ENCODE results near the gene ZSCAN5C. TPM values are rescaled to one million over a fixed set of nuclear protein-coding genes. Genes with fewer than 3 reads are reported as not detected.

The ZSCAN5C gene
- total and polyA plus RNA-seq, 4 donors, result not detected

- H3K9ac ChIP-seq (ENCODE audit: insufficient read depth in 1 of 2, low read length in 2 of 2), result no peak overlapping the region
- no peaks in the 10 kb centered on the region for H3K36me3 ChIP-seq (ENCODE audit: control insufficient read depth in 4 of 4, insufficient read depth in 4 of 4, low read length in 4 of 4)
- no peak for ATAC-seq (ENCODE audit: insufficient read depth, low FRiP score)
- WGBS, 2 donors, result 72 to 80% methylated on average over 18 of the region's 18 CpGs
- no peak for TF ChIP-seq CTCF (IDR thresholded peaks at IDR 0.05; ENCODE audit: control extremely low read depth, extremely low read depth)
- no peak overlapping the region for H3K27ac ChIP-seq (ENCODE audit: low read depth in 1 of 2, low read length in 1 of 2)
- H3K4me1 ChIP-seq (ENCODE audit: control insufficient read depth in 5 of 5, insufficient read depth in 5 of 5, low read length in 5 of 5), result no peaks in the 10 kb centered on the region
- peaks cover 0 to 19% (median 3%) of the 10 kb centered on the region in 3 donors for H3K27me3 ChIP-seq (ENCODE audit: control insufficient read depth in 3 of 3, insufficient read depth in 3 of 3, low read length in 2 of 3)
- peaks cover 0 to 4% (median 0%) of the 10 kb centered on the region in 4 donors for H3K9me3 ChIP-seq (ENCODE audit: control insufficient read depth in 4 of 4, insufficient read depth in 3 of 4, low read length in 3 of 4)
- no peak overlapping the region for H3K4me3 ChIP-seq
- DNase-seq, result no peak
Observed at GRCh38 chr19:56176881-56177280, 25.2 kb upstream of the ZSCAN5C start.

GRCh38 chr19:56177564-56178243, 24.4 kb upstream of the ZSCAN5C start:
- no peaks in the 10 kb centered on the region for H3K36me3 ChIP-seq (ENCODE audit: control insufficient read depth in 4 of 4, insufficient read depth in 4 of 4, low read length in 4 of 4)
- peaks cover 0 to 4% (median 0%) of the 10 kb centered on the region in 4 donors for H3K9me3 ChIP-seq (ENCODE audit: control insufficient read depth in 4 of 4, insufficient read depth in 3 of 4, low read length in 3 of 4)
- no peaks in the 10 kb centered on the region for H3K4me1 ChIP-seq (ENCODE audit: control insufficient read depth in 5 of 5, insufficient read depth in 5 of 5, low read length in 5 of 5)
- no peak for TF ChIP-seq CTCF (IDR thresholded peaks at IDR 0.05; ENCODE audit: control extremely low read depth, extremely low read depth)
- H3K27ac ChIP-seq (ENCODE audit: low read depth in 1 of 2, low read length in 1 of 2), result no peak overlapping the region
- ATAC-seq (ENCODE audit: insufficient read depth, low FRiP score), result no peak
- peaks cover 0 to 24% (median 3%) of the 10 kb centered on the region in 3 donors for H3K27me3 ChIP-seq (ENCODE audit: control insufficient read depth in 3 of 3, insufficient read depth in 3 of 3, low read length in 2 of 3)
- no peak overlapping the region for H3K4me3 ChIP-seq
- WGBS, 2 donors, result 59 to 63% methylated on average over 11 of the region's 11 CpGs
- H3K9ac ChIP-seq (ENCODE audit: insufficient read depth in 1 of 2, low read length in 2 of 2), result no peak overlapping the region
- DNase-seq, result no peak

GRCh38 chr19:56189785-56190184, 12.3 kb upstream of the ZSCAN5C start:
- no peak for TF ChIP-seq CTCF (IDR thresholded peaks at IDR 0.05; ENCODE audit: control extremely low read depth, extremely low read depth)
- DNase-seq (no peak), ATAC-seq (ENCODE audit: insufficient read depth, low FRiP score) (no peak)
- no peaks in the 10 kb centered on the region for H3K4me1 ChIP-seq (ENCODE audit: control insufficient read depth in 5 of 5, insufficient read depth in 5 of 5, low read length in 5 of 5)
- H3K4me3 ChIP-seq, result no peak overlapping the region
- 73 to 78% methylated on average over 17 of the region's 17 CpGs for WGBS, 2 donors
- H3K27ac ChIP-seq (ENCODE audit: low read depth in 1 of 2, low read length in 1 of 2), result no peak overlapping the region
- H3K9ac ChIP-seq (ENCODE audit: insufficient read depth in 1 of 2, low read length in 2 of 2), result no peak overlapping the region
- H3K36me3 ChIP-seq (ENCODE audit: control insufficient read depth in 4 of 4, insufficient read depth in 4 of 4, low read length in 4 of 4), result no peaks in the 10 kb centered on the region
- no peaks in the 10 kb centered on the region for H3K27me3 ChIP-seq (ENCODE audit: control insufficient read depth in 3 of 3, insufficient read depth in 3 of 3, low read length in 2 of 3)
- H3K9me3 ChIP-seq (ENCODE audit: control insufficient read depth in 4 of 4, insufficient read depth in 3 of 4, low read length in 3 of 4), result no peaks in the 10 kb centered on the region

GRCh38 chr19:56191115-56191514, 11.0 kb upstream of the ZSCAN5C start:
- Histone ChIP-seq H3K9me3 (ENCODE audit: control insufficient read depth in 4 of 4, insufficient read depth in 3 of 4, low read length in 3 of 4) (no peaks in the 10 kb centered on the region), H3K36me3 (ENCODE audit: control insufficient read depth in 4 of 4, insufficient read depth in 4 of 4, low read length in 4 of 4) (no peaks in the 10 kb centered on the region), H3K4me3 (no peak overlapping the region), H3K9ac (ENCODE audit: insufficient read depth in 1 of 2, low read length in 2 of 2) (no peak overlapping the region), H3K4me1 (ENCODE audit: control insufficient read depth in 5 of 5, insufficient read depth in 5 of 5, low read length in 5 of 5) (no peaks in the 10 kb centered on the region), H3K27ac (ENCODE audit: low read depth in 1 of 2, low read length in 1 of 2) (no peak overlapping the region), H3K27me3 (ENCODE audit: control insufficient read depth in 3 of 3, insufficient read depth in 3 of 3, low read length in 2 of 3) (no peaks in the 10 kb centered on the region)
- WGBS, 2 donors, result 72 to 78% methylated on average over 7 of the region's 7 CpGs
- DNase-seq (no peak), ATAC-seq (ENCODE audit: insufficient read depth, low FRiP score) (no peak)
- no peak for TF ChIP-seq CTCF (IDR thresholded peaks at IDR 0.05; ENCODE audit: control extremely low read depth, extremely low read depth)
